NOMO-1 (cell line): ENCODE measurements around the gene TSPAN32.

Source experiments
- DNase-seq, 2 experiments: peaks; one replicate each; lab custom pipeline; 2025; ENCODE audit not compliant: unreplicated experiment in 2 of 2; lab: John Stamatoyannopoulos, UW

Gene TSPAN32

GRCh38 chr11:2301631-2302305, at the start of gene TSPAN32, which contains the start of gene C11orf21:
Gene TSPAN32 (plus strand): TSS chr11:2302013. CDS start chr11:2302150, 137 bp downstream.
Gene C11orf21 (minus strand): TSS chr11:2301918. CDS start chr11:2301808, 110 bp downstream.
- peak; percentile 97 for DNase-seq

GRCh38 chr11:2252018-2252417, 49.8 kb upstream of the TSPAN32 start:
- DNase-seq, result no peak

GRCh38 chr11:2256293-2256913, 45.4 kb upstream of the TSPAN32 start:
- no peak for DNase-seq

GRCh38 chr11:2256951-2257700, 44.7 kb upstream of the TSPAN32 start:
- DNase-seq, result no peak

- no peak for DNase-seq
Observed at GRCh38 chr11:2258501-2259465, 43.0 kb upstream of the TSPAN32 start.

GRCh38 chr11:2259466-2259830, 42.4 kb upstream of the TSPAN32 start:
- DNase-seq, result no peak

GRCh38 chr11:2259897-2260451, 41.8 kb upstream of the TSPAN32 start:
- no peak for DNase-seq

GRCh38 chr11:2260491-2261364, 41.1 kb upstream of the TSPAN32 start:
- DNase-seq, result no peak

GRCh38 chr11:2261436-2262230, 40.2 kb upstream of the TSPAN32 start:
- no peak for DNase-seq

- no peak for DNase-seq
Observed at GRCh38 chr11:2262301-2263070, 39.3 kb upstream of the TSPAN32 start.

- no peak for DNase-seq
Observed at GRCh38 chr11:2263071-2263565, 38.7 kb upstream of the TSPAN32 start.

- DNase-seq, result no peak
Observed at GRCh38 chr11:2263724-2264360, 38.0 kb upstream of the TSPAN32 start.

- no peak for DNase-seq
Observed at GRCh38 chr11:2264366-2265053, 37.3 kb upstream of the TSPAN32 start.

- DNase-seq, result peak; percentile 80 to 96
Observed at GRCh38 chr11:2265396-2265795, 36.4 kb upstream of the TSPAN32 start.

- no peak for DNase-seq
Observed at GRCh38 chr11:2265854-2266585, 35.8 kb upstream of the TSPAN32 start.
